GM19351 (cell line): Measurements from ENCODE around the gene RAB33B.
A peak's percentile ranks its signal among the peaks of the same experiment; 100 is the strongest.
"Not testable (repeated sequence)": the region's sequence is repeated elsewhere in the genome, so short reads cannot be mapped to it uniquely, and the experiment has no call there.

ENCODE experiments used
- ATAC-seq: cut with Tn5 transposase; IDR thresholded peaks from one replicate; pipeline ENCODE4 v1.9.1; 2021; ENCODE audit warnings: mild to moderate bottlenecking, moderate library complexity; ENCODE audit not compliant: unreplicated experiment

RAB33B gene

GRCh38 chr4:139454111-139455045 is at the start of gene RAB33B:
Gene RAB33B, plus strand, starts transcription at chr4:139454121. Its CDS starts 75 bp downstream, at chr4:139454196.
- ATAC-seq, result peak; percentile 11

- no peak for ATAC-seq
These were observed 43.6 kb upstream of the RAB33B start for GRCh38 chr4:139410312-139410711.

- not testable (repeated sequence) for ATAC-seq
These were observed 39.2 kb upstream of the RAB33B start for GRCh38 chr4:139414671-139415210.

- ATAC-seq, result peak; percentile 54
These were observed 37.7 kb upstream of the RAB33B start for GRCh38 chr4:139416073-139416673.

- no peak for ATAC-seq
These were observed 34.5 kb upstream of the RAB33B start for GRCh38 chr4:139419388-139419914.

GRCh38 chr4:139420652-139421051 is 33.3 kb upstream of the RAB33B start:
- no peak for ATAC-seq

- ATAC-seq, result no peak
These were observed 17.8 kb upstream of the RAB33B start for GRCh38 chr4:139436122-139436521.

- no peak for ATAC-seq
These were observed 15.8 kb upstream of the RAB33B start for GRCh38 chr4:139438141-139438540.

- no peak for ATAC-seq
These were observed 12.9 kb upstream of the RAB33B start for GRCh38 chr4:139441029-139441428.

GRCh38 chr4:139443661-139444060 is 10.3 kb upstream of the RAB33B start:
- no peak for ATAC-seq

GRCh38 chr4:139444881-139445280 is 9.0 kb upstream of the RAB33B start:
- ATAC-seq, result not testable (repeated sequence)

GRCh38 chr4:139447078-139447477 is 6.8 kb upstream of the RAB33B start:
- not testable (repeated sequence) for ATAC-seq

GRCh38 chr4:139450586-139450985 is 3.3 kb upstream of the RAB33B start:
- ATAC-seq, result no peak

- ATAC-seq, result no peak
These were observed 1.9 kb upstream of the RAB33B start for GRCh38 chr4:139451997-139452396.

GRCh38 chr4:139453041-139453370 is 915 bp upstream of the RAB33B start:
- peak; percentile 54 for ATAC-seq

- peak; percentile 83 for ATAC-seq
These were observed 380 bp upstream of the RAB33B start for GRCh38 chr4:139453371-139454110.

- ATAC-seq, result no peak
These were observed 1.2 kb downstream of the RAB33B start for GRCh38 chr4:139455126-139455538.

GRCh38 chr4:139457318-139457717 is 3.4 kb downstream of the RAB33B start:
- ATAC-seq, result no peak

GRCh38 chr4:139458543-139458942 is 4.6 kb downstream of the RAB33B start:
- no peak for ATAC-seq

GRCh38 chr4:139458999-139459398 is 5.1 kb downstream of the RAB33B start:
- ATAC-seq, result no peak

- ATAC-seq, result no peak
These were observed 6.6 kb downstream of the RAB33B start for GRCh38 chr4:139460565-139460964.
